Frontal cortex (tissue), 4 donors: ENCODE measurements around the gene TMEM132E. TPM values are rescaled to one million over a fixed set of nuclear protein-coding genes. Genes with fewer than 3 reads are reported as not detected.

ENCODE experiments used
- DNase-seq, 2 donors: peaks; one replicate each; pipeline ENCODE4 v3.0.0; 2012; ENCODE audit warnings: low spot score in 2 of 2
- FAIRE-seq: peaks from 2 replicates; lab custom pipeline; 2012; peaks lifted over from hg19 to GRCh38; lab: Jason Lieb, UNC
- total RNA-seq: library from RNA; depleted of rRNA; stranded (reverse); fragments of >200 nt; gene quantifications from one replicate; pipeline ENCODE4 v1.2.3, GENCODE V29; 2014
- donor health status: control.
- donor health status: control.
- donor health status: control.

TMEM132E gene
- total RNA-seq, 1 donor from 2014 or later = 1.6 TPM

DNA sequence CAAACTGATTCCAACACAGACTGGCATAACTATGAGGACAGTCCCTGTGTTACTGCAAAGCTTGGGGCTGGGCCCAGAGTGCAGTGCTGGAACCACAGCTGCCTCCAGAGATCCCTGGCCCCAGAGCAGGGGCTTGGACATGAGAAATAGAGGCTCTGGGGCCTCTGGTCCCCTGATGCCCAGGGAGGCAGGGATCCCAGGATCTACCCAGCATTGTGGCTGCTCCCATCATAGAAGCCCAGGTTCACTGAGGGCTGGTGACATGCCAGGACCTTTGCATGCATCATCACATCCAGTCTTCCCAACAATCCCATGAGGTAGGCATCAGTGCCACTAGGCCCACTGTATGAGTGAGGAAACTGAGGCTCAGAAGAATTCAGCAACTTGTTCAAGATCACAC lies 95.8 kb downstream of the TMEM132E start:
- no peak for FAIRE-seq

DNA sequence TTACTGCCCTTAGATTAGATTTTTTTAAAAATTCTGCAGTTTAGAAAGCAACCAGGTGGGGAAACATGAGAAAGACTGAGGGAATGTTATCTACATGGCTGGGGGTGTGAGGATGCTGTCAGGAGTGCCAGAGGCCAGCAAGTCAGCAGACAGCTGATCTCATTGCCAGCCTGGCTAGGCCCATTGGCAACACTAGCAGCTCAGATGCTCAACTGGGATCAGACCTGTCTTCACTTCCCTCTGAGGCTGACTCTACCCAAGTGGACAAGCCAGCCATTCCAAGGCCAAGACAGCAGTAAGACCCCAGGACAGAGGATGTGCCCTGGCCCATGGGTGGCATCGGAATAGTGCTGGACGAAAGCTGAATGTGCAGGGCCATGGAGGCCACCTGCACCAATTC lies 96.2 kb downstream of the TMEM132E start:
- no peak for DNase-seq
- FAIRE-seq = no peak

More for the DNA sequence above, 95.8 kb downstream of the TMEM132E start:
- DNase-seq = no peak

DNA sequence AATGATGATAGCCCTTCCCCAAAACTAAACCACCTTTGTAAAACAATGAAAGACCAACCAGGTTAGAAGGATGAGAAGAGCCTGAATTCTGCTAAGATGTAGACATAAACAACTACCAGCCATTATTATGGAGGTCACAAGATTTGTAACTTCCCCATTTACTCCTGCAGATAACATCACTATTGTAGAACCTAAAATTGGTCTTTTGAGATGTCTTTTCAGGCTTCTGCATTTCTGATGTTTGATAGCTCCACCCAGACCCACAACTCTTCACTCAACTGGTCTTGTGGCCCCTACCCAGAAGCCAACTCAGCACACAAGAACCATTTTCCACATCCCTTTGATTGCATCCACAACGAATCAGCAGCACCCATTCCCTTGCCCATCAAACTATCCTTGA lies 100.8 kb downstream of the TMEM132E start:
- FAIRE-seq (no peak), DNase-seq (no peak)

DNA sequence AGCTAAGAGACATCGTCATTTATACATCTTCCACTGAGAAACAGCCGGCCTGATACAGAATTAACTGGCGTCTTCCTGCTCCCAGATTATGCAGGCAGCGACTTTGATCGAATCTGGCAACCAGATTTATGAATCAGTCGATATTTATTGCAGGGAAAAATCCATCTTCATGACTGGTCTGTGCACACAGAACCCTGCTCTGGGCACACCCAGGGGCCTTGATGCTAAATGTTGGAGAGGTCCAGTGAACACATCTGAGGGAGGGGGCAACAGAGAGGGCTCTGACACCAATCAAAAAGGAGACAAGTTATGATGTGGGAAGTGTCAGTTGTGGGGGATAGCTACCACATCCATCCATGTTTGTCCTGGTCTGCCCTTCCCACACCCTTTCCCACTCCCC lies 102.9 kb downstream of the TMEM132E start:
- FAIRE-seq = no peak
- DNase-seq = no peak

DNA sequence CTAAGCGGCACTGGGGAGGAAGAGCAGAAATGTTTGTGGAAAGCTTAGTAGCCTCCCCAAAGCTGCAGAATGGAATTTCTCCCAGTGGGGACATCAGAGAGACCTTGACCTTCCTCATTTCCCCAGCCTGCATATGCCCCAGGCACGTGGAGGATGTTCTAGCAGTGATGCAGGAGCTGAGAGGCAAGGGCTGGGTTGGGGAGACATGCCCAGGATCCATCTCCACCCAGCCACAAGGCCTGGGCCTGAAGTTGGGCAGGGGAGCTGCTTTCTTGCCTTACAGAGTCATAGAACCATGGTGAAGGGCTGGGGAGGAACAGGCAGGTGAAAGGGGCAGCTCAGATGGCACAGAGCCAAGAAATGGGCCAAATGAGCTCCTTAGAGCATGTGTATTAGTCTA lies 104.0 kb downstream of the TMEM132E start:
- DNase-seq (no peak), FAIRE-seq (no peak)

Other genes starting within 250 kb of the TMEM132E start
- 1.2 TPM for gene CCL13, start 223.1 kb upstream of the TMEM132E start, total RNA-seq
- not detected for gene CCL1, start 216.3 kb upstream of the TMEM132E start, total RNA-seq